GM12878 (cell line): ENCODE data around the gene SERINC1. TPM values are rescaled to one million over a fixed set of nuclear protein-coding genes. Genes with fewer than 3 reads are reported as not detected.

Experiments
- E2F8 ChIP-seq: fragments of 450-650 bp; IDR thresholded peaks from 2 replicates; pipeline ENCODE4 v1.6.1; 2018; ENCODE audit warnings: mild to moderate bottlenecking, low read depth, moderate library complexity; ENCODE audit not compliant: partially characterized antibody
- E4F1 ChIP-seq: fragments of 450-650 bp; IDR thresholded peaks from 2 replicates; pipeline ENCODE4 v1.6.1; 2018; ENCODE audit warnings: borderline replicate concordance, mild to moderate bottlenecking; ENCODE audit not compliant: partially characterized antibody
- EED ChIP-seq: sonication (generic); IDR thresholded peaks from 2 replicates; pipeline ENCODE4 v1.6.1; 2016; ENCODE audit warnings: antibody characterized with exemption, low read depth
- GATAD2B ChIP-seq: fragments of 450-650 bp; conservative IDR thresholded peaks from 2 replicates; pipeline ENCODE4 v1.6.1; 2017; ENCODE audit warnings: low read depth, mild to moderate bottlenecking, moderate library complexity
- MEF2A ChIP-seq: IDR thresholded peaks from 2 replicates; pipeline ENCODE4 v1.6.1; 2011; ENCODE audit warnings: low read depth, mild to moderate bottlenecking, low read length, moderate library complexity; ENCODE audit not compliant: insufficient read depth
- NBN ChIP-seq: fragments of 450-650 bp; IDR thresholded peaks from 2 replicates; pipeline ENCODE4 v1.6.1; 2016
- NFIC ChIP-seq: IDR thresholded peaks from 2 replicates; pipeline ENCODE4 v1.6.1; 2012; ENCODE audit warnings: low read depth, mild to moderate bottlenecking, inconsistent platforms, low read length, moderate library complexity
- NFYB ChIP-seq: IDR thresholded peaks from 2 replicates; pipeline ENCODE4 v1.6.1; 2011; ENCODE audit warnings: low read depth, mild to moderate bottlenecking, low read length, improper control_type of control experiment, moderate library complexity; ENCODE audit not compliant: insufficient read depth
- NR2C2 ChIP-seq: IDR thresholded peaks from 2 replicates; pipeline ENCODE4 v1.6.1; 2011; ENCODE audit warnings: borderline replicate concordance, low read depth; ENCODE audit not compliant: control insufficient read depth, insufficient read length
- POLR2AphosphoS2 ChIP-seq: IDR thresholded peaks from 2 replicates; pipeline ENCODE4 v1.6.1; 2011; ENCODE audit warnings: low read depth, mild to moderate bottlenecking, low read length, improper control_type of control experiment, moderate library complexity
- POLR2AphosphoS5 ChIP-seq: IDR thresholded peaks from 2 replicates; pipeline ENCODE4 v1.6.1; 2011; ENCODE audit warnings: mild to moderate bottlenecking, low read length, inconsistent platforms
- RCOR1 ChIP-seq: conservative IDR thresholded peaks from 2 replicates; pipeline ENCODE4 v1.6.1; 2012; ENCODE audit warnings: low read depth, low read length, improper control_type of control experiment
- RELB ChIP-seq: fragments of 450-650 bp; IDR thresholded peaks from 2 replicates; pipeline ENCODE4 v1.6.1; 2017; ENCODE audit warnings: low read depth, mild to moderate bottlenecking, moderate library complexity
- RFX5 ChIP-seq: IDR thresholded peaks from 2 replicates; pipeline ENCODE4 v1.6.1; 2011; ENCODE audit warnings: low read depth, low read length, improper control_type of control experiment
- SMARCA5 ChIP-seq: fragments of 450-650 bp; IDR thresholded peaks from 2 replicates; pipeline ENCODE4 v1.6.1; 2017; ENCODE audit warnings: mild to moderate bottlenecking
- SRF ChIP-seq, 2 experiments: IDR thresholded peaks; 2 replicates each; pipeline ENCODE4 v1.6.1; 2011; ENCODE audit warnings: low read depth in 2 of 2, low read length in 2 of 2, mild to moderate bottlenecking in 1 of 2, moderate library complexity in 1 of 2
- STAT1 ChIP-seq: fragments of 450-650 bp; conservative IDR thresholded peaks from 2 replicates; pipeline ENCODE4 v1.6.1; 2014; ENCODE audit warnings: antibody characterized with exemption, mild to moderate bottlenecking
- TCF12 ChIP-seq: IDR thresholded peaks from 2 replicates; pipeline ENCODE4 v1.6.1; 2011; ENCODE audit warnings: low read depth, mild to moderate bottlenecking, low read length
- TCF3 ChIP-seq: IDR thresholded peaks from 2 replicates; pipeline ENCODE4 v1.6.1; 2012; ENCODE audit warnings: low read depth, mild to moderate bottlenecking, low read length, borderline replicate concordance; ENCODE audit not compliant: insufficient read depth
- YBX1 ChIP-seq: fragments of 450-650 bp; IDR thresholded peaks from 2 replicates; pipeline ENCODE4 v1.6.1; 2016; ENCODE audit warnings: antibody characterized with exemption
- ZNF207 ChIP-seq: fragments of 450-650 bp; IDR thresholded peaks from 2 replicates; pipeline ENCODE4 v1.6.1; 2014; ENCODE audit warnings: antibody characterized with exemption, mild to moderate bottlenecking, borderline replicate concordance
- polyA plus RNA-seq, 11 experiments: library from polyadenylated mRNA; depleted of rRNA in 4 of 11; unstranded in 6 of 11; stranded (reverse) in 5 of 11; fragments of >200 nt; fragmentation: Nextera tagmentation in 4 of 11; fragmentation: Illumina TruSeq in 1 of 11; extraction: Ambion mirVana in 4 of 11; extraction: Trizol in 1 of 11; gene quantifications; 1 replicate in 1 of 11; 2 replicates in 10 of 11; pipeline versions ENCODE4 v1.2.1 to v1.2.3, GENCODE V29; 2011 to 2016; ENCODE audit warnings: inconsistent platforms in 2 of 11, missing spikeins in 2 of 11, low read depth in 1 of 11
- total RNA-seq, 4 experiments: library from RNA; depleted of rRNA in 3 of 4; stranded (reverse); fragments of >200 nt in 3 of 4; fragmentation: Illumina TruSeq in 1 of 4; extraction: Trizol in 1 of 4; gene quantifications; 2 replicates each; pipeline versions ENCODE4 v1.2.1 to v1.2.3, GENCODE V29; 2013 to 2021
- TF ChIP-seq, protein P1 (sequence below): IDR thresholded peaks from 2 replicates; pipeline ENCODE4 v1.6.1; 2011; ENCODE audit warnings: mild to moderate bottlenecking, low read depth, low read length, moderate library complexity; ENCODE audit not compliant: insufficient replicate concordance

SERINC1 gene
- total and polyA plus RNA-seq, 10 of the 15 experiments (the other 5 are each of a cell fraction or from before 2014, with no cell fraction given): 18.5 to 45.7 (median 31.1) TPM

DNA sequence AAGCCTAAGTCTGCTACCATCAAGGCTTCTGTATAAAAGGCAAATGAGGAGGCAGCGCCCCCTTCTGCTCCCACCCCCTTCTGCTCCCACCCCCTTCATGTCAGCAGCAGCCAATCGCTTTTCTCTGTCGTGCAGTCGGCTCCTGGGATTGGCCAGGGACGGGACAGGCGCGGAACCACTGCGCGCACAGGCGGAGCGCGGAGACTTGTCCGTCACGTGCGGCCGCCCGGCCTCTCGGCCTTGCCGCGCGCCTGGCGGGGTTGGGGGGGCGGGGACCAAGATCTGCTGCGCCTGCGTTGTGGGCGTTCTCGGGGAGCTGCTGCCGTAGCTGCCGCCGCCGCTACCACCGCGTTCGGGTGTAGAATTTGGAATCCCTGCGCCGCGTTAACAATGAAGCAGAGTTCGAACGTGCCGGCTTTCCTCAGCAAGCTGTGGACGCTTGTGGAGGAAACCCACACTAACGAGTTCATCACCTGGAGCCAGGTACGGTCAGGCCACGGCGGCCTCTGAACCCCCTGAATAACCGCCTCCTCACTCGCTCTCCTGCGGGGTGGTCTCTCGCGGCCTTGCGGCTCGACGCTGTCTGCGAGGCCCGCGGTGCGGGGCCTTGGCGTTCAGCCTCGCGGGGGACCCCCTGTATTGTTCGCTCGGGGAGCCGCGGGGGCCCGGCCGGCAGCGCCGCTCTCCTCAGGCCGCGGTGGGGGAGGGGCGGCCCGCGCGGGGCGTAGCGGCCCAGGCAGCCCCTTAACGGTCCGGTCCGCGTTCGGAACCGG lies 72.1 kb downstream of the SERINC1 start, which contains the start of gene HSF2 (continued):
- TF ChIP-seq RELB (no peak), E2F8 (no peak), MEF2A (no peak), YBX1 (no peak), GATAD2B (peak; percentile 95), POLR2AphosphoS2 (no peak), NR2C2 (no peak), SMARCA5 (peak; percentile 75; the same call in 1 of the 2 replicates), NFIC (no peak), E4F1 (no peak), TCF3 (no peak), EED (no peak), SRF (IDR thresholded peaks at IDR 0.05; ENCODE audit: low read depth in 2 of 2, low read length in 2 of 2) (0 out of 4 replicates have a peak, but pooled peaks of 1 of the 2 experiments have one; percentile 4), STAT1 (no peak), RCOR1 (no peak), NFYB (peak; percentile 87), RFX5 (0 out of 2 replicates have a peak, but pooled peaks have one; percentile 65), TCF12 (no peak), NBN (peak; percentile 31; the same call in 1 of the 2 replicates), POLR2AphosphoS5 (0 out of 2 replicates have a peak, but pooled peaks have one; percentile 46), ZNF207 (0 out of 2 replicates have a peak, but pooled peaks have one; percentile 64)
- TF ChIP-seq, protein P1, sequence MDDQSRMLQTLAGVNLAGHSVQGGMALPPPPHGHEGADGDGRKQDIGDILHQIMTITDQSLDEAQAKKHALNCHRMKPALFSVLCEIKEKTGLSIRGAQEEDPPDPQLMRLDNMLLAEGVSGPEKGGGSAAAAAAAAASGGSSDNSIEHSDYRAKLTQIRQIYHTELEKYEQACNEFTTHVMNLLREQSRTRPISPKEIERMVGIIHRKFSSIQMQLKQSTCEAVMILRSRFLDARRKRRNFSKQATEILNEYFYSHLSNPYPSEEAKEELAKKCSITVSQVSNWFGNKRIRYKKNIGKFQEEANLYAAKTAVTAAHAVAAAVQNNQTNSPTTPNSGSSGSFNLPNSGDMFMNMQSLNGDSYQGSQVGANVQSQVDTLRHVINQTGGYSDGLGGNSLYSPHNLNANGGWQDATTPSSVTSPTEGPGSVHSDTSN: peak; percentile 52
